ENCODE results near the gene IGSF23.

Gene IGSF23

DNA sequence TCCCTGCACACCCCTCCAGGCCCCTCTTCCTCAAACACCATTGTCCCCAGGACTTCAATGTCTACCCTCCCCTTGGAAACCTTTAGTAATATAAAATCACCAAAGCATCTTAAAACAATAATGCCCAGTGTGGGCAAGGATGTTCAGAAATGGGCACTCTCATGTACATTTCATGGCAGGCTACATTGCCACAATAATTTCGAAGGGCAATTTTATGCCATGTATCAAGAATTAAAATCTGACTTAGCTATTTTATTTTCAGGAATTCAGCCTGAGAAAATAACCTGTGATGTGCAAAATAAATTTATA, 35.8 kb upstream of the IGSF23 start:
- Histone ChIP-seq H3K79me2 (ENCODE audit: control insufficient read depth, low read length) (no peaks in the 10 kb centered on the region), H3F3A (ENCODE audit: control insufficient read depth, insufficient read depth) (no peaks in the 10 kb centered on the region), H4K20me1 (ENCODE audit: control insufficient read depth, insufficient read depth, low read depth, low read length) (no peaks in the 10 kb centered on the region), H3K9me3 (ENCODE audit: control insufficient read depth, insufficient read depth, low read length) (no peaks in the 10 kb centered on the region), H3K4me3 (ENCODE audit: low read length) (no peak overlapping the region), H3K9me2 (replicated peaks; ENCODE audit: control insufficient read depth, low read length) (no peaks in the 10 kb centered on the region), H3K27ac (ENCODE audit: low read depth, low read length) (no peak overlapping the region), H3K36me3 (ENCODE audit: control insufficient read depth, low read length) (no peaks in the 10 kb centered on the region), H3K27me3 (ENCODE audit: control insufficient read depth, low read length) (no peaks in the 10 kb centered on the region), H3K4me1 (ENCODE audit: control insufficient read depth, low read length) (no peaks in the 10 kb centered on the region), H3K4me2 (ENCODE audit: low read length) (no peak overlapping the region)
- TF ChIP-seq, protein P1, sequence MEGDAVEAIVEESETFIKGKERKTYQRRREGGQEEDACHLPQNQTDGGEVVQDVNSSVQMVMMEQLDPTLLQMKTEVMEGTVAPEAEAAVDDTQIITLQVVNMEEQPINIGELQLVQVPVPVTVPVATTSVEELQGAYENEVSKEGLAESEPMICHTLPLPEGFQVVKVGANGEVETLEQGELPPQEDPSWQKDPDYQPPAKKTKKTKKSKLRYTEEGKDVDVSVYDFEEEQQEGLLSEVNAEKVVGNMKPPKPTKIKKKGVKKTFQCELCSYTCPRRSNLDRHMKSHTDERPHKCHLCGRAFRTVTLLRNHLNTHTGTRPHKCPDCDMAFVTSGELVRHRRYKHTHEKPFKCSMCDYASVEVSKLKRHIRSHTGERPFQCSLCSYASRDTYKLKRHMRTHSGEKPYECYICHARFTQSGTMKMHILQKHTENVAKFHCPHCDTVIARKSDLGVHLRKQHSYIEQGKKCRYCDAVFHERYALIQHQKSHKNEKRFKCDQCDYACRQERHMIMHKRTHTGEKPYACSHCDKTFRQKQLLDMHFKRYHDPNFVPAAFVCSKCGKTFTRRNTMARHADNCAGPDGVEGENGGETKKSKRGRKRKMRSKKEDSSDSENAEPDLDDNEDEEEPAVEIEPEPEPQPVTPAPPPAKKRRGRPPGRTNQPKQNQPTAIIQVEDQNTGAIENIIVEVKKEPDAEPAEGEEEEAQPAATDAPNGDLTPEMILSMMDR (IDR thresholded peaks at IDR 0.05; ENCODE audit: low read depth, low read length, poor library complexity, severe bottlenecking): no peak
- no peak for TF ChIP-seq EZH2phosphoT487 (IDR thresholded peaks at IDR 0.05; ENCODE audit: borderline replicate concordance, low read length)

DNA sequence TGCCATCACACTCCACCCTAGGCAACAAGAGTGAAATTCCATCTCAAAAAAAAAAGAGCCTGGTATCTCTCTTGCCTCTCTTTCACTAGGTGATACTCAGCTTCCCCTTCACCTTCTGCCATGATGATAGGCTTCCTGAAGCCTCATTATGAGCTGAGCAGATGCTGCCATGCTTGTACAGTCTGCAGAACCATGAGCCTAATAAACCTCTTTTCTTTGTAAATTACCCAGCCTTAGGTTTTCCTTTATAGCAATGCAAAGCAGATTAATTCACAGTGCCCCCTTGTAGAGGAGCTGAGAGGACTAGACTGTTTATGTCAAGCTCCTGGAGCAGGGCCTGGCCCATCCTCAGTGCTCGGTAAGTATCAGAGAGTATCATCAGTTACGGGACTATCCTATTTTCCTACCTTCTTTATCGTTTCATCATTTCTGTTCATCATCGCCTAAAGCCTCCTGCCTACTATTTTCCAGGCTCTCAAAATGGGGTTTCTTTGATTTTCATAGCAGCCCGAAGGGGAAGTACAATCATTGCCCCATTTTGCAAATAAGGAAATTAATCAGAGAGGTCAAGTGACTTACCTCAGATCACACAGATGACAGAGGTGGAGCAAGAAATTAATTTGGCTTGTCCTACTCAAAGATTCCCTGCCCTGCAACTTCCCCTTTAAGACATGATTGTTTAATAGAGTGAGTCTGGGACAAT, 33.5 kb upstream of the IGSF23 start:
- Histone ChIP-seq H3K9me3 (ENCODE audit: control insufficient read depth, insufficient read depth, low read length) (no peaks in the 10 kb centered on the region), H3K9me2 (replicated peaks; ENCODE audit: control insufficient read depth, low read length) (no peaks in the 10 kb centered on the region), H3K4me3 (ENCODE audit: low read length) (no peak overlapping the region), H3K4me1 (ENCODE audit: control insufficient read depth, low read length) (no peaks in the 10 kb centered on the region), H3K27ac (ENCODE audit: low read depth, low read length) (no peak overlapping the region), H4K20me1 (ENCODE audit: control insufficient read depth, insufficient read depth, low read depth, low read length) (no peaks in the 10 kb centered on the region), H3F3A (ENCODE audit: control insufficient read depth, insufficient read depth) (no peaks in the 10 kb centered on the region), H3K27me3 (ENCODE audit: control insufficient read depth, low read length) (no peaks in the 10 kb centered on the region), H3K4me2 (ENCODE audit: low read length) (no peak overlapping the region), H3K36me3 (ENCODE audit: control insufficient read depth, low read length) (no peaks in the 10 kb centered on the region), H3K79me2 (ENCODE audit: control insufficient read depth, low read length) (no peaks in the 10 kb centered on the region)
- TF ChIP-seq EZH2phosphoT487 (IDR thresholded peaks at IDR 0.05; ENCODE audit: borderline replicate concordance, low read length): no peak
- TF ChIP-seq, protein P1 (IDR thresholded peaks at IDR 0.05; ENCODE audit: low read depth, low read length, poor library complexity, severe bottlenecking): no peak

DNA sequence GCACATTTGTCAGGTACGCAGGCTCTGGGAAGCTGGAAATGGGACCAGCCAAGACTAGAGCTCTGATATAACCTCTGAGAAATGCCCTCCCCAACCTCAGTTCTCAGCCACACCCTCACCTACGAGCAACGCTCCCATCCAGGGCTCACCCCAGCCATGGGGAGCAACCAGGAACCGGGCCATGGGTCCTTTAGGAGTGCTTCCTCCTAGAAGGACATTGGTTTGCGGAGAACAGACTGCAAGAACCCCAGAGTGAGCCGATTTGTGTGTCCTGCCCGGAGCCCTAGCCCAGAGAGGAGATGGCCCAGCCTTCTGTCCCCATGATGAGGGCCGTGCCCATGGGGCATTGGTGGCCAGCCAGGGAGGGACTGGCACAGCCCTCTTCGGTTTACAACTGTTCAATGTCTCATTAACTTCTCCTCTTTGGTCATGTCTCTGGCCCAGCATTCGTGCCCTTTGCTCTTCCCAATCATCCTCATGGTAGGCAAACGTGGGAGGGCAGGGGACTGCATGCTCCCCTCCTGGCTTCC, 32.9 kb upstream of the IGSF23 start:
- TF ChIP-seq, protein P1 (IDR thresholded peaks at IDR 0.05; ENCODE audit: low read depth, low read length, poor library complexity, severe bottlenecking): no peak
- TF ChIP-seq EZH2phosphoT487 (IDR thresholded peaks at IDR 0.05; ENCODE audit: borderline replicate concordance, low read length): no peak
- H3F3A ChIP-seq (ENCODE audit: control insufficient read depth, insufficient read depth): no peaks in the 10 kb centered on the region
- H4K20me1 ChIP-seq (ENCODE audit: control insufficient read depth, insufficient read depth, low read depth, low read length): no peaks in the 10 kb centered on the region
- no peaks in the 10 kb centered on the region for H3K4me1 ChIP-seq (ENCODE audit: control insufficient read depth, low read length)
- H3K9me3 ChIP-seq (ENCODE audit: control insufficient read depth, insufficient read depth, low read length): no peaks in the 10 kb centered on the region; the same call in 1 of the 2 replicates
- no peaks in the 10 kb centered on the region for H3K27me3 ChIP-seq (ENCODE audit: control insufficient read depth, low read length)
- H3K79me2 ChIP-seq (ENCODE audit: control insufficient read depth, low read length): no peaks in the 10 kb centered on the region
- no peaks in the 10 kb centered on the region for H3K9me2 ChIP-seq (replicated peaks; ENCODE audit: control insufficient read depth, low read length)
- no peak overlapping the region for H3K4me2 ChIP-seq (ENCODE audit: low read length)
- H3K4me3 ChIP-seq (ENCODE audit: low read length): no peak overlapping the region
- H3K27ac ChIP-seq (ENCODE audit: low read depth, low read length): no peak overlapping the region
- no peaks in the 10 kb centered on the region for H3K36me3 ChIP-seq (ENCODE audit: control insufficient read depth, low read length)

Data from DOHH2 (cell line).